DOHH2 (cell line): Measurements from ENCODE around the gene RNF223.
"Not testable (repeated sequence)": the region's sequence is repeated elsewhere in the genome, so short reads cannot be mapped to it uniquely, and the experiment has no call there.

ENCODE experiments used
- H3F3A ChIP-seq: fragments of 200-600 bp; sonication (generic), shearing (Covaris generic); 2 replicates; pipeline ENCODE4 v1.6.0; 2016; ENCODE audit warnings: antibody characterized with exemption, mild to moderate bottlenecking; ENCODE audit not compliant: control insufficient read depth, insufficient read depth
- H3K27ac ChIP-seq: fragments of 200-600 bp; sonication (generic); 2 replicates; pipeline ENCODE4 v1.5.1; 2014; ENCODE audit warnings: low read depth, mild to moderate bottlenecking, low read length, moderate library complexity
- H3K27me3 ChIP-seq: fragments of 200-600 bp; sonication (generic); 2 replicates; pipeline ENCODE4 v1.6.1; 2014; ENCODE audit warnings: mild to moderate bottlenecking, low read length, mixed read lengths; ENCODE audit not compliant: control insufficient read depth
- H3K36me3 ChIP-seq: fragments of 200-600 bp; sonication (generic); 2 replicates; pipeline ENCODE4 v1.6.1; 2014; ENCODE audit warnings: mild to moderate bottlenecking, low read length, moderate library complexity, mixed read lengths; ENCODE audit not compliant: control insufficient read depth
- H3K4me1 ChIP-seq: fragments of 200-600 bp; sonication (generic); 2 replicates; pipeline ENCODE4 v1.6.1; 2014; ENCODE audit warnings: mild to moderate bottlenecking, low read length, mixed read lengths; ENCODE audit not compliant: control insufficient read depth
- H3K4me2 ChIP-seq: fragments of 200-600 bp; sonication (generic); 2 replicates; pipeline ENCODE4 v1.6.0; 2014; ENCODE audit warnings: mild to moderate bottlenecking, low read length, moderate library complexity
- H3K4me3 ChIP-seq: fragments of 200-600 bp; sonication (generic); 2 replicates; pipeline ENCODE4 v1.5.1; 2014; ENCODE audit warnings: mild to moderate bottlenecking, low read length, mixed read lengths
- H3K79me2 ChIP-seq: fragments of 200-600 bp; sonication (generic); 2 replicates; pipeline ENCODE4 v1.6.1; 2014; ENCODE audit warnings: mild to moderate bottlenecking, low read length, mixed read lengths; ENCODE audit not compliant: control insufficient read depth
- H3K9me2 ChIP-seq: fragments of 200-600 bp; sonication (generic); replicated peaks from 2 replicates; pipeline ENCODE4 v1.6.1; 2014; ENCODE audit warnings: mild to moderate bottlenecking, low read length, mixed read lengths; ENCODE audit not compliant: control insufficient read depth
- H3K9me3 ChIP-seq: fragments of 200-600 bp; sonication (generic); 2 replicates; pipeline ENCODE4 v1.6.1; 2014; ENCODE audit warnings: antibody characterized with exemption, low read length, mixed read lengths; ENCODE audit not compliant: control insufficient read depth, insufficient read depth
- H4K20me1 ChIP-seq: fragments of 200-600 bp; sonication (generic); 2 replicates; pipeline ENCODE4 v1.6.0; 2014; ENCODE audit warnings: low read depth, mild to moderate bottlenecking, antibody characterized with exemption, low read length, moderate library complexity; ENCODE audit not compliant: control insufficient read depth, insufficient read depth
- CTCF ChIP-seq: fragments of 200-600 bp; sonication (generic); IDR thresholded peaks from one replicate; pipeline ENCODE4 v1.5.1; 2014; ENCODE audit warnings: antibody characterized with exemption, mild to moderate bottlenecking, low read depth, low read length; ENCODE audit not compliant: poor library complexity, severe bottlenecking
- EZH2phosphoT487 ChIP-seq: fragments of 200-600 bp; sonication (generic); IDR thresholded peaks from 2 replicates; pipeline ENCODE4 v1.6.1; 2017; ENCODE audit warnings: borderline replicate concordance, mild to moderate bottlenecking, antibody characterized with exemption, low read length, moderate library complexity, mixed read lengths

Gene RNF223

GRCh38 chr1:1099506-1100183, 25.5 kb upstream of the RNF223 start:
- Histone ChIP-seq H3F3A (peaks cover 10% of the 10 kb centered on the region; the same call in 1 of the 2 replicates), H3K4me3 (no peak overlapping the region), H3K4me1 (peaks cover 12% of the 10 kb centered on the region), H3K27ac (no peak overlapping the region), H3K9me3 (peaks cover 11% of the 10 kb centered on the region), H3K36me3 (no peaks in the 10 kb centered on the region), H3K79me2 (no peaks in the 10 kb centered on the region), H4K20me1 (no peaks in the 10 kb centered on the region), H3K9me2 (no peaks in the 10 kb centered on the region), H3K4me2 (no peak overlapping the region), H3K27me3 (no peaks in the 10 kb centered on the region)
- no peak for TF ChIP-seq EZH2phosphoT487
- no peak for TF ChIP-seq CTCF

- TF ChIP-seq CTCF = no peak
- Histone ChIP-seq H3K36me3 (no peaks in the 10 kb centered on the region), H3K9me2 (no peaks in the 10 kb centered on the region), H4K20me1 (no peaks in the 10 kb centered on the region), H3K4me3 (no peak overlapping the region), H3K4me1 (peaks cover 9% of the 10 kb centered on the region), H3K4me2 (no peak overlapping the region), H3K9me3 (peaks cover 11% of the 10 kb centered on the region), H3K27me3 (no peaks in the 10 kb centered on the region), H3F3A (peaks cover 10% of the 10 kb centered on the region; the same call in 1 of the 2 replicates), H3K27ac (no peak overlapping the region), H3K79me2 (no peaks in the 10 kb centered on the region)
These were observed 24.7 kb upstream of the RNF223 start for GRCh38 chr1:1098681-1099421.

- not testable (repeated sequence) for H3K36me3 ChIP-seq, H3F3A ChIP-seq
- H3K4me1 ChIP-seq = peaks cover 24% of the 10 kb centered on the region
These were observed 22.0 kb upstream of the RNF223 start for GRCh38 chr1:1096136-1096535.

GRCh38 chr1:1094981-1095380, 20.9 kb upstream of the RNF223 start:
- peaks cover 24% of the 10 kb centered on the region for H3K4me1 ChIP-seq
- H3K27me3 ChIP-seq = no peaks in the 10 kb centered on the region
- no peaks in the 10 kb centered on the region for H3K36me3 ChIP-seq
- H3F3A ChIP-seq = peaks cover 10% of the 10 kb centered on the region; the same call in 1 of the 2 replicates
- no peak overlapping the region for H3K4me3 ChIP-seq
- no peak for TF ChIP-seq CTCF
- no peak for TF ChIP-seq EZH2phosphoT487
- peaks cover 5% of the 10 kb centered on the region for H3K9me3 ChIP-seq
- H3K9me2 ChIP-seq = no peaks in the 10 kb centered on the region
- peaks cover 4% of the 10 kb centered on the region; the same call in 1 of the 2 replicates for H4K20me1 ChIP-seq
- H3K79me2 ChIP-seq = no peaks in the 10 kb centered on the region
- no peak overlapping the region for H3K4me2 ChIP-seq
- no peak overlapping the region for H3K27ac ChIP-seq

More at GRCh38 chr1:1096136-1096535, 22.0 kb upstream of the RNF223 start:
- not testable (repeated sequence) for H3K27me3 ChIP-seq, H3K4me2 ChIP-seq, H4K20me1 ChIP-seq, H3K27ac ChIP-seq, H3K9me2 ChIP-seq, H3K79me2 ChIP-seq, H3K4me3 ChIP-seq
- peaks cover 11% of the 10 kb centered on the region for H3K9me3 ChIP-seq
